ENCODE results near the gene TAS2R50.

The TAS2R50 gene

DNA sequence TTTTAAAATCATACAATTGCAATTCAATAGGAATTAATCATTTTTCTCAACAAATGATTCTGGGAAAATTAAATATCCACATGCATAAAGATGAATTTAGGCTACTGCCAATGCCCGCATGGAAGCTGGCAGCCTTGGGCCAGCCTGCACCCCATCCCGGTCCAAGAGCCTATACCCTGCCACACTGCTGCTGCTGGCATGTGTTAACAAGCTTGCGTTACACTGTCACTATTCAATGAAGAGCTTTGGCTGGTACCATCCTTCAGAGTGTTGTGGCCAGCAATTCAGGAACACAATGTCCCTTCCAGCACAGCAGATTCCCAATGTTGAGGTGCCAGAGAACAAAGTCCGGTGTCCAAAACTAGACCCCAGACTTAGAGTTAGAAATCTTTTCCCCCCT is 34.1 kb downstream of the TAS2R50 start:
- DNase-seq (ENCODE audit: low read depth) = no peak

DNA sequence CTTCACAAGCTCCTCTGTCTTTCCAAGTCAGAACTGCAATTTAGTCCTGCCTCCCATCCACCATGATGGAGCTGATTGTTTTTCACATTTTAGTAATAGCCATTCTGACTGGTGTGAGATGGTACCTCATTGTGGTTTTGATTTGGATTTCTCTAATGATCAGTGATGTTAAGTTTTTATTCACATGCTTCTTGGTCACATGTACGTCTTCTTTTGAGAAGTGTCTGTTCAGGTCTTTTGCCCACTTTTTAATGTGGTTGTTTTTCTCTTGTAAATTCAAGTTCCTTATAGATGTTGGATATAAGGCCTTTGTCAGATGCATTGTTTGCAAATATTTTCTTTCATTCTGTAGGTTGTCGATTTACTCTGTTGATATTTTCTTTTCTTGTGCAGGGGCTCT is 43.5 kb downstream of the TAS2R50 start:
- DNase-seq (ENCODE audit: low read depth) = no peak

DNA sequence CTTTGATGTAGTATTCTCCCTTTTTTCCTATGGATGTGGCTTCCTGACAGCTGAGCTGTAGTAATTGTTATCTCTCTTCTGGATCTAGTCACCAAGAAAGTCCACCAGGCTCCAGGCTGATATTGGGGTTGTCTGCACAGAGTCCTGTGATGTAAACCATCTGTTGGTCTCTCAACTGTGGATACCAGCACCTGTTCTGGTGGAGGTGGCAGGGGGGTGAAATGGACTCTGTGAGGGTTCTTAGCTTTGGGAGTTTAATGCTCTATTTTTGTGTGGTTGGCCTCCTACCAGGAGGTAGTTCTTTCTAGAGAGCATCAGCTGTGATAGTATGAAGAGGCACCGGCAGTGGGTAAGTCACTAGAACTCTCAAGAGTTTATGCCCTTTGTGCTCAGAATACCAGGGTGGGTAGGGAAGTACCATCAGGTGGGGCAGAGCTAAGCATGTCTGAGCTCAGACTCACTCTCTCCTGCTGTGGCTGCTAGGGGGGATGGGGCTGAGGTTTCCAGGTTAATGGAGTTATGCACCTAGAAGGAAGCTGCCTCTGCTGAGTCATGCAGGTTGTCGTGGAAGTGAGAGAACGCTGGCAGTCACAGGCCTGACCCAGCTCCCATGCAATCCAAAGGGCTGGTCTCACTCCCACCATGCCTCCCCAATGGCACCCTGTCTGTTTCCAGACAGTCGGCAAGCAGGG is 44.6 kb downstream of the TAS2R50 start:
- no peak for DNase-seq (ENCODE audit: low read depth)

DNA sequence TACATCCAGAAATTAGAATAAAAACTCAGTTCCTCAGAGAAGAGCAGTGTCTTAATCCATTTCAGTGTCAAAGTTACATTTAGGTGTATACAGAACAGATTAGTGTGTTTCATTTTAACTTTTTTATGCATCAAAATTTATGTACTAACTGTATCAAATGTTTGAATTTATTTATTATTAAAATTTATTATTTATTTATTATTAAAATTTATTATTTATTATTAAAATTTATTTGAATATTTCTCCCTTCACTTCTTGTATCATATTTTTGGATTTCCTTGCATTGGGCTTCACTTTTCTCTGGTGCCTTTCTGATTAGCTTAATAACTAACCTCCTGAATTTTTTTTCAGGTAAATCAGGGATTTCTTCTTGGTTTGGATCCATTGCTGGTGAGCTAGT is 45.3 kb downstream of the TAS2R50 start:
- DNase-seq (ENCODE audit: low read depth) = no peak

DNA sequence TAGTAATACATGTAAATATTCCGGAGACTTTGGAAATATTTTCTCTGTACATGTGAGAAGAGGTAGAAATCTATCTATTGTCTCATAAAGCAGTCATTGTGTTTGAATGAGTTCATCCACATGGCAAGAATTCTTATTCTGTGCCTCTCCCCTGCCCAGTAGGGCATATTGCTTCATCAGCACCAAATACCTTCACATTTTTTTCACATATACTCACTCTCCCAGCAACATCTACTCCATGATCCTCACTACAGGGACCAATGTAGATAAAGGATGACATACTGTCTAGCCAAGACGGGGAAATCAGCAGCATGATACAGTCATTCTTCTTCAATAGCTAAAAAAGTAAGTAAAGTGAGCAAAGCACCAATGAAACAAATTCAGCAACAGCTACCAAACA is 46.3 kb downstream of the TAS2R50 start:
- DNase-seq (ENCODE audit: low read depth) = peak; percentile 91

DNA sequence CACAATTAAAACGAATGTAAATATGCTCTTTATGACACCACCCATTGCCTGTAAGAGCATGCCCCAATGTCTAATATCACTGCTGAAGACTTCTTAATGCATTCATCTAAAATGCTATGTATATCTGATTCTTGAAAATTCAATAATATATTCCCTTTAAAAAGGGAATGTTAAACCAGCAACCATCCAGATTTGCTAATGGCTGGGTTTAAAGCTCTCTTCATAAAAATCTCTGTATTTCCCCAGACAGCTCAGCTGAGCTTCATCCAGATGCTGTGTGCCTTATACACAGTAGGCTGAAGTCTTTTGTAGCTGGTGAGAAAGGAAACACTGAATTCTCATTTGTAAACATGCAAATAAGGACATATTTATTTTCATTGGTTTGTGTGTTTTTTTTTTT is 47.5 kb downstream of the TAS2R50 start, which contains the start of gene TAS2R14:
TSS of gene TAS2R14 (minus strand) at position 101 of the 400 bp plus-strand sequence. CDS start at position 45, 56 bp downstream.
- DNase-seq (ENCODE audit: low read depth) = no peak

DNA sequence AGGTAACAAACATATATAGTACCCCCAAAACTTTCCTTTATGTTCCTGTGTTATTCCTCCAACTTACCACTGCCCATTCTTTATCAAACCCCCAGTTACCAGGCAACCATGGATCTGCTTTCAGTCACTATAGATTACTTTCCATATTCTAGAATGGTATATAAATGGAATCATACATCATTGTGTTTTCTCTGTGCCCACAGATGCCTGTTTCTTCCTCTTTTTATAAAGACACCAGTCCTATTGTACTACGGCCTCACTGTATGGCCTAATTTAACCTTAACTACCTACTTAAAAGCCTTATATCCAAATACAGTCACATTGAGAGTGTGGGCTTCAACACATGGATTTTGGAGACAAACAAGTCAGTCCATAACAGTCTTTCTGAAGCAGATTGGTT is 50.2 kb downstream of the TAS2R50 start:
- no peak for DNase-seq (ENCODE audit: low read depth)

Data from amniotic epithelial cell (primary cell).